Upper lobe of left lung (tissue), 4 donors: ENCODE measurements around the gene MAD1L1.

Experiments
- CTCF ChIP-seq, 6 experiments: fragments of 450-650 bp in 4 of 6; fragments of 200-600 bp in 2 of 6; sonication (generic) in 2 of 6; IDR thresholded peaks; one replicate each; pipeline ENCODE4 v1.5.1; 2016 to 2019; ENCODE audit warnings: antibody characterized with exemption in 6 of 6
- POLR2A ChIP-seq, 4 donors: fragments of 450-650 bp; IDR thresholded peaks; one replicate each; pipeline ENCODE4 v1.5.1; 2016 to 2017; ENCODE audit warnings: antibody characterized with exemption in 4 of 4, mild to moderate bottlenecking in 2 of 4
- POLR2AphosphoS5 ChIP-seq, 2 donors: sonication (generic); formaldehyde crosslinking; IDR thresholded peaks; one replicate each; pipeline ENCODE4 v1.5.1; 2017; ENCODE audit warnings: antibody characterized with exemption in 2 of 2

- no peak for TF ChIP-seq CTCF (IDR thresholded peaks at IDR 0.05)
- no peak for TF ChIP-seq POLR2AphosphoS5 (IDR thresholded peaks at IDR 0.05)
- no peak for TF ChIP-seq POLR2A (IDR thresholded peaks at IDR 0.05)
These were observed 31.4 kb upstream of the MAD1L1 start for GRCh38 chr7:2264158-2264557.
